Naive thymus-derived CD4-positive, alpha-beta T cell (primary cell): ENCODE measurements around the gene SLC35G6. TPM values are rescaled to one million over a fixed set of nuclear protein-coding genes. Genes with fewer than 3 reads are reported as not detected.

Source experiments
- polyA plus RNA-seq, 2 donors: library from polyadenylated mRNA; unstranded; fragments of 300-500 nt; fragmentation: Illumina TruSeq; gene quantifications; one replicate each; pipeline ENCODE4 v1.2.3, GENCODE V29; 2021
- total RNA-seq, 6 experiments: library from RNA in 5 of 6; stranded (reverse) in 5 of 6; gene quantifications; 1 replicate in 5 of 6; 2 replicates in 1 of 6; pipeline ENCODE4 v1.2.3 and lab custom pipeline; 2021 to 2026

SLC35G6 gene
- total and polyA plus RNA-seq, 7 experiments from 2014 or later, result 0.16 TPM; not detected in 6

Other genes starting within 250 kb of the SLC35G6 start
Only the 30 nearest of the 40 such genes appear.
- gene SLC2A4, start 199.7 kb upstream of the SLC35G6 start, total RNA-seq, result not detected
- not detected for gene SLC2A4, start 199.7 kb upstream of the SLC35G6 start, polyA plus RNA-seq
- under 1 TPM in 3 of 5 experiments, not detected in 2; 0.27 to 0.64 (median 0.40) TPM for gene YBX2, start 186.8 kb upstream of the SLC35G6 start, total RNA-seq
- not detected for gene YBX2, start 186.8 kb upstream of the SLC35G6 start, polyA plus RNA-seq
- gene EIF5A, start 173.8 kb upstream of the SLC35G6 start, total RNA-seq, result 100 to 1,000 TPM; 237 to 666 (median 453) TPM
- gene EIF5A, start 173.8 kb upstream of the SLC35G6 start, polyA plus RNA-seq, result 100 to 1,000 TPM; 158 to 558 TPM
- 100 to 1,000 TPM in 3 of 5 experiments, 10 to 100 TPM in 2; 72.6 to 145 (median 107) TPM for gene GPS2, start 166.1 kb upstream of the SLC35G6 start, total RNA-seq
- gene GPS2, start 166.1 kb upstream of the SLC35G6 start, polyA plus RNA-seq, result 100 to 1,000 TPM in 1 of 2 donors, 10 to 100 TPM in 1; 80.1 to 134 TPM
- gene NEURL4, start 152.1 kb upstream of the SLC35G6 start, total RNA-seq, result 10 to 100 TPM; 42.6 to 92.6 (median 50.1) TPM
- 1 to 10 TPM; 1.1 to 2.5 TPM for gene NEURL4, start 152.1 kb upstream of the SLC35G6 start, polyA plus RNA-seq
- gene ACAP1, start 144.9 kb upstream of the SLC35G6 start, total RNA-seq, result 100 to 1,000 TPM; 482 to 708 (median 599) TPM
- 100 to 1,000 TPM; 234 to 337 TPM for gene ACAP1, start 144.9 kb upstream of the SLC35G6 start, polyA plus RNA-seq
- 10 to 100 TPM in 1 of 5 experiments, 1 to 10 TPM in 4; 2.7 to 13.7 (median 4.0) TPM for gene KCTD11, start 129.3 kb upstream of the SLC35G6 start, total RNA-seq
- 1 to 10 TPM in 1 of 2 donors, under 1 TPM in 1; 0.83 to 1.1 TPM for gene KCTD11, start 129.3 kb upstream of the SLC35G6 start, polyA plus RNA-seq
- gene TMEM95, start 126.3 kb upstream of the SLC35G6 start, total RNA-seq, result not detected
- gene TMEM95, start 126.3 kb upstream of the SLC35G6 start, polyA plus RNA-seq, result not detected
- gene TNK1, start 100.4 kb upstream of the SLC35G6 start, total RNA-seq, result 10 to 100 TPM in 4 of 5 experiments, 1 to 10 TPM in 1; 1.5 to 23.4 (median 13.9) TPM
- 1 to 10 TPM; 5.8 to 7.4 TPM for gene TNK1, start 100.4 kb upstream of the SLC35G6 start, polyA plus RNA-seq
- 100 to 1,000 TPM in 1 of 5 experiments, 10 to 100 TPM in 4; 74.8 to 142 (median 85.0) TPM for gene PLSCR3, start 86.9 kb upstream of the SLC35G6 start, total RNA-seq
- 100 to 1,000 TPM; 162 to 212 TPM for gene PLSCR3, start 86.9 kb upstream of the SLC35G6 start, polyA plus RNA-seq
- gene TMEM256, start 77.3 kb upstream of the SLC35G6 start, total RNA-seq, result 10 to 100 TPM; 31.5 to 58.5 (median 48.2) TPM
- gene TMEM256, start 77.3 kb upstream of the SLC35G6 start, polyA plus RNA-seq, result 10 to 100 TPM; 45.2 to 64.9 TPM
- 10 to 100 TPM in 3 of 5 experiments, 1 to 10 TPM in 2; 1.6 to 17.8 (median 11.9) TPM for gene NLGN2, start 73.6 kb upstream of the SLC35G6 start, total RNA-seq
- under 1 TPM; 0.20 to 0.28 TPM for gene NLGN2, start 73.6 kb upstream of the SLC35G6 start, polyA plus RNA-seq
- not detected for gene SPEM1, start 61.1 kb upstream of the SLC35G6 start, total RNA-seq
- not detected for gene SPEM1, start 61.1 kb upstream of the SLC35G6 start, polyA plus RNA-seq
- not detected for gene SPEM2, start 55.8 kb upstream of the SLC35G6 start, total RNA-seq
- gene SPEM2, start 55.8 kb upstream of the SLC35G6 start, polyA plus RNA-seq, result not detected
- gene SPEM3, start 52.6 kb upstream of the SLC35G6 start, total RNA-seq, result not detected
- gene SPEM3, start 52.6 kb upstream of the SLC35G6 start, polyA plus RNA-seq, result not detected
- 10 to 100 TPM in 3 of 5 experiments, 1 to 10 TPM in 2; 8.2 to 19.1 (median 16.5) TPM for gene TMEM102, start 46.0 kb upstream of the SLC35G6 start, total RNA-seq
- 10 to 100 TPM in 1 of 2 donors, 1 to 10 TPM in 1; 8.5 to 26.1 TPM for gene TMEM102, start 46.0 kb upstream of the SLC35G6 start, polyA plus RNA-seq
- 10 to 100 TPM in 1 of 5 experiments, 1 to 10 TPM in 4; 2.8 to 39.7 (median 3.4) TPM for gene FGF11, start 41.9 kb upstream of the SLC35G6 start, total RNA-seq
- gene FGF11, start 41.9 kb upstream of the SLC35G6 start, polyA plus RNA-seq, result under 1 TPM in 1 of 2 donors, not detected in 1; 0.09 TPM
- gene CHRNB1, start 36.4 kb upstream of the SLC35G6 start, total RNA-seq, result 10 to 100 TPM in 1 of 5 experiments, 1 to 10 TPM in 4; 6.0 to 14.6 (median 7.2) TPM
- 10 to 100 TPM; 14.9 to 24.8 TPM for gene CHRNB1, start 36.4 kb upstream of the SLC35G6 start, polyA plus RNA-seq
- 10 to 100 TPM; 30.3 to 89.2 (median 64.1) TPM for gene ZBTB4, start 1.8 kb upstream of the SLC35G6 start, total RNA-seq
- 10 to 100 TPM; 15.3 to 25.5 TPM for gene ZBTB4, start 1.8 kb upstream of the SLC35G6 start, polyA plus RNA-seq
- 100 to 1,000 TPM; 165 to 501 (median 225) TPM for gene POLR2A, start 2.9 kb downstream of the SLC35G6 start, total RNA-seq
- gene POLR2A, start 2.9 kb downstream of the SLC35G6 start, polyA plus RNA-seq, result 10 to 100 TPM; 43.6 to 82.4 TPM
- 10 to 100 TPM; 27.3 to 82.4 (median 36.9) TPM for gene TNFSF12, start 67.6 kb downstream of the SLC35G6 start, total RNA-seq
- 10 to 100 TPM; 25.4 to 36.1 TPM for gene TNFSF12, start 67.6 kb downstream of the SLC35G6 start, polyA plus RNA-seq
- 10 to 100 TPM in 1 of 5 experiments, 1 to 10 TPM in 4; 2.0 to 45.6 (median 4.4) TPM for gene TNFSF13, start 77.3 kb downstream of the SLC35G6 start, total RNA-seq
- 1 to 10 TPM; 1.1 to 1.5 TPM for gene TNFSF13, start 77.3 kb downstream of the SLC35G6 start, polyA plus RNA-seq
- gene SENP3, start 80.5 kb downstream of the SLC35G6 start, total RNA-seq, result 10 to 100 TPM; 35.0 to 43.8 (median 40.8) TPM
- 10 to 100 TPM; 13.2 to 20.6 TPM for gene SENP3, start 80.5 kb downstream of the SLC35G6 start, polyA plus RNA-seq
- 100 to 1,000 TPM in 1 of 5 experiments, 10 to 100 TPM in 2, 1 to 10 TPM in 2; 6.8 to 176 (median 18.8) TPM for gene CD68, start 98.2 kb downstream of the SLC35G6 start, total RNA-seq
- under 1 TPM; 0.12 to 0.21 TPM for gene CD68, start 98.2 kb downstream of the SLC35G6 start, polyA plus RNA-seq
- 10 to 100 TPM; 25.4 to 79.8 (median 31.4) TPM for gene MPDU1, start 102.4 kb downstream of the SLC35G6 start, total RNA-seq
- gene MPDU1, start 102.4 kb downstream of the SLC35G6 start, polyA plus RNA-seq, result 10 to 100 TPM; 39.1 to 52.3 TPM
- 1 to 10 TPM in 2 of 5 experiments, under 1 TPM in 3; 0.44 to 1.6 (median 0.56) TPM for gene SOX15, start 108.6 kb downstream of the SLC35G6 start, total RNA-seq
- not detected for gene SOX15, start 108.6 kb downstream of the SLC35G6 start, polyA plus RNA-seq
- gene FXR2, start 133.5 kb downstream of the SLC35G6 start, total RNA-seq, result 10 to 100 TPM; 24.6 to 46.9 (median 34.0) TPM
- 10 to 100 TPM in 1 of 2 donors, 1 to 10 TPM in 1; 5.5 to 21.6 TPM for gene FXR2, start 133.5 kb downstream of the SLC35G6 start, polyA plus RNA-seq
- gene SAT2, start 146.4 kb downstream of the SLC35G6 start, total RNA-seq, result 10 to 100 TPM; 26.5 to 95.0 (median 77.2) TPM
- 10 to 100 TPM; 42.0 to 47.2 TPM for gene SAT2, start 146.4 kb downstream of the SLC35G6 start, polyA plus RNA-seq
- gene SHBG, start 148.7 kb downstream of the SLC35G6 start, total RNA-seq, result not detected
- not detected for gene SHBG, start 148.7 kb downstream of the SLC35G6 start, polyA plus RNA-seq
- 1 to 10 TPM in 1 of 5 experiments, under 1 TPM in 4; 0.12 to 1.1 (median 0.29) TPM for gene ATP1B2, start 169.5 kb downstream of the SLC35G6 start, total RNA-seq
- gene ATP1B2, start 169.5 kb downstream of the SLC35G6 start, polyA plus RNA-seq, result not detected